ENCODE results near the gene SLC19A1.
A peak's percentile ranks its signal among the peaks of the same experiment; 100 is the strongest.

The SLC19A1 gene

GRCh38 chr21:45543710-45544448 is 1.6 kb upstream of the SLC19A1 start:
- DNase-seq, result no peak

- no peak for DNase-seq
Observed at GRCh38 chr21:45543371-45543709, 1.1 kb upstream of the SLC19A1 start.

DNA sequence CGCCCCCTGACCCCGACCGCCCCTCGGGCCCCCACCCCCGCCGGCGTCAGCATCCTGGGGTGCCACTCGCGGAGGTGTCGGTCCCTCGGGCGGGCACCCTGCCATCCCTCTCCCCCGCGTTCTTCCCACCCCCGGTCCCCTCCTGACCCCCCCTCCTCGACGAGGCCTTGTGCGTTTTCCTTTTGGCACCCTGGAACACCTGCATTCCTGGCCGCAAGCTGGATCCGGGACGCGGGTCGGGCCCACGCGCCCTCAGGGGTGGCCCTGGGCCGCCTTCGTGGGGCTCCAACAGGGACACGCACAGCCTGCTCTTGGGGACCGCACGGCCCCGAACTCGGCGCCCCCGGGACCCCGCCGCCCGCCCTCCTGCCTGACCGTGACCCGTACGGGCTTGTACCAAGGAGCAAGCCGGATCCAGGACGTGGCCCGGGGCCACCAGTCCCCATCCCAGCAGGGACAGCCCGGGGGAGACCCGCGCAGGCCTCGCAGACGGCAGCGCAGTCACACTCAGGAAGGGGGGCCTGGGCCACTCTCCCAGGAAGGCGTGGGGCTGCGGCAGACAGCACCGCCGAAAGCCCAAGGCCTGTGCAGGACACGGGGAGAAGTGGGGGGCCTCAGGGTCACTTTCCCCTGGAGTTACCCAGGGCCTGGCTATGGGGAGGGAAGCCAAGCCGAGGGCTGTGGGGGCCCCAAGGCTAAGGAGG is 579 bp upstream of the SLC19A1 start:
- no peak for DNase-seq

- peak; percentile 64 for DNase-seq
Observed at GRCh38 chr21:45541221-45542039, 810 bp downstream of the SLC19A1 start.

DNA sequence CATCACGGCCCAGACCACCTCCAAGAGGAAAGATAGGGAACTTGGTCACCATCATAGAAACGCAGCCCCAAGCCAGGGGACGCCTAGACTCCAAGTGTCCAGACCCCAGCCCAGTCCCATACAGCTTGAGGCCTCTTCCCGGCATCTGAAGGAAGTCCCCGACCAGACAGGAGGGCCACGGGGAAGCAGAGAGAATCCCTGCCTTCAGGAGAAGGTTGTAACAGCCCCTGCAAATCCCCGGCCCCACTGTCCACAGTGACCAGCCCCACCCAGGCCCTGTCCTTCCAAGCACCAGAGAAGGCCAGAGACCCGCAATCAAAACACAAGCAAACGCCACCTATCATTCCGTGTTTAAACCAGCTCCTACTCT is 1.7 kb downstream of the SLC19A1 start:
- DNase-seq, result no peak

DNA sequence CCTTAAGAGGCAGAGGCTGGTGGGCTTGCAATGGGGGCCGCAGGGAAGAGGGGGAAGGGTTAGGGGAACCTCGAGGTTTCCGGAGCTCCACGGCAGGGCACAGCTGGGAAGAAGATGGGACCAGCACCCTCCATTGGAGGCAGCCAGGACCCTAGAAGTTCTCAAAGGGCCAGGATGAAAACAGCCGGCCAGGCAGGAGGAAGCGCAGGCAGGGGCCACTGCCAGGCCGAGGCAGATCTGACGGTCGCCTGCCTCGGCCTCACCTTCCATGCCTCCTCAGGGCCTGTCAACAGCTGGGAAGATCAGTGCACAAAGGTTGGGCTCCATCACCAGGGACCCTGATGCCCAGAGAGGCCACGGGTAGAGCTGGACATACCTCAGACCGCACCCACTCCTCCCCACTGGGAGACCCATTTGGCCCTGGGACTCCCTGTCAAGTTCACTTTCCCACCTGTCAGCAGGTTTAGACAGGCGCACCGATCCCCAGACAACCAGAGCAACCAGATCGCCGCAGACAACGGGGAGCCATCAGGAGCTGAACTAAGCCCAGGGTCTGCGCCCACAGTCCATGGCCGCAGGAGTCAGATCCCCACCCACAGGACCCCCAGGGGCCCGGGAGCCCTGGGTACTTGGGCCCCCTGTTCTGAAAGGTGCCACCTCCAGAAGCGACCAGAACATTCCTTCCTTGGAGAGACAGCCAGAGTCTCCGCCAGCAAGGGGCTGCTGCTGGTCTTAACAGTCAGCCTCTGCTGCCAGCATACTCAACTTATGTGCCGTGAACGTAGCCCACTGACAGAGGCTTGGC is 2.2 kb downstream of the SLC19A1 start:
- DNase-seq, result no peak

DNA sequence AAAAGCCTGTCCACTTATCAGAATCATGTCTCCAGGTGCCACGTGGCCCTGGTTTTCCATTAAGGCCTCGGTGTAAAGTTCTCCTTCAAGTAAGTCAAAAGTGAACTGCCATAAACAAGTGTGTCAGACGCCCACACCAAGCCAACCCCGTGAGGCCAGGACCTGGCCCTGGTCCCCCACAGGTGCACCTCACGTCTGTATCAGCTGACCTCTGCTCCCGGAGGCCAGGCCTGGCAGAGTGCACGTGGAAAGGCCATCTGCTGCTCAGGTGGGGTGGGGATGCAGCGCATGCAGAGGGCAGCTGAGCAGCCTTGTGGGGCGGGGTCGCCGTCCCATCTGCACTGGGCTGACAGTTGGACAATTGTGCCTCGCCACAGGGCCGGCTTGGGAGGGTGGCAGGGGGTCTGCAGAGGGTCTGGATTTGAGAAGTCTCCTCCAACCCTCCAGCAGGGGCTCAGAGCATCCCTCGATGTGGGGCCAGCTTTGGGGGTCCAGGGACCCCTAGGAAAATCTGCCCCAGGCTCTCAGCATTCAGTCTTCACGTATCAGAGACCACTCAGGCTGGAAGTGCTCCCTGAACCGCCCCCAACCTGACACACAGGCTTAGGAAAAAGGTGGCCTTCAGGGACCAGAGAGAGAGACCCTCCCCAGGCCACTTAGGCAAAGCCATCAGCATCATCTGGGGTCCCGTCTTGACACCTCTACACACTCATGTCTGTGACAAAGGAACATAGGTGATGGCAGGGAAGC is 3.0 kb downstream of the SLC19A1 start:
- no peak for DNase-seq

GRCh38 chr21:45538381-45539045 is 3.7 kb downstream of the SLC19A1 start:
- DNase-seq, result no peak

DNA sequence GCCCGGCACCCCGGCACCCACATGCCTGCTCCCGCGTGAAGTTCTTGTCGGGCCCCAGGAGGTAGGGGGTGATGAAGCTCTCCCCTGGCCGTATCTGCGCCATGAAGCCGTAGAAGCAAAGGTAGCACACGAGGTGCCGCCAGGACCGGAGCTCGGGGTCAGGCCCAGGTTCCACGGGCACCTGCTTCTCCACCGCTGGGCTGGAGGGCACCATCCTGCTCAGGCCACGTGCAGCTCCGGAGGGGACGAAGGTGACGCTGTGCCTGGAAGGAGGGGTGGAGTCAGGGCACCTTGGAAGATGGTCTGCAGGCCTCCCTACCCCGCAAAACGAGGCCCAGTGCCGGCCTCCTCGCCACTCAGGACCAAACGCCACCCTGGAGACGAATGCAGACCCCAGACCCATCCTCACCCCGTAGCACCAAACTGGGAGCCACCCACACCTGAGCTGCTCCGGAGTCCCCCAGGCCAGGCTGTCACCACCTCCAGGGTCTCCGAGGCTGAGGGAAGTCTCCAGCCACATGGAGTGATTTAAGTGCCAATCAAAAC is 4.4 kb downstream of the SLC19A1 start:
- no peak for DNase-seq

DNA sequence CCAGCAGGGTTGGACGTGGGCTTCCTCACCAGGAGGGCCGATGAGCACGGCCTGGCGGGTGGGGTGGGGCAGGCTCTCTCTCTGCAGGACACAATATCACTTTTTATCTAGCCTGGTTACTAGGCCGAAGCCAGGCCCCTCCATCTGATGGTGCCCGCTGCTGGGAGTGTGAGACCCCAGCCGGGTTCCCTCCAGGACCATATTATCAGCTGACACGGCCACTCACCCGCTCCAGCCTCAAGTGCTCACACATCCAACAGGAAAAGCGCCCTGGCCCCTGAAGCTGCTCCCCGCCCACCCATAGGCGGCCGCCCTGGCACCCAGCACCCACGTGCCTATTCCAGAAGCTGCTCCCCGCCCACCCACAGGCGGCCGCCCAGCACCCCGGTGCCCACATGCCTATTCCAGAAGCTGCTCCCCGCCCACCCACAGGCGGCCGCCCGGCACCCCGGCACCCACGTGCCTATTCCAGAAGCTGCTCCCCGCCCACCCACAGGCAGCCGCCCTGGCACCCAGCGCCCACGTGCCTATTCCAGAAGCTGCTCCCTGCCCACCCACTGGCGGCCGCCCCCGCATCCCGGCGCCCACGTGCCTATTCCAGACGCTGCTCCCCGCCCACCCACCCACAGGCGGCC is 5.0 kb downstream of the SLC19A1 start:
- DNase-seq, result no peak

DNA sequence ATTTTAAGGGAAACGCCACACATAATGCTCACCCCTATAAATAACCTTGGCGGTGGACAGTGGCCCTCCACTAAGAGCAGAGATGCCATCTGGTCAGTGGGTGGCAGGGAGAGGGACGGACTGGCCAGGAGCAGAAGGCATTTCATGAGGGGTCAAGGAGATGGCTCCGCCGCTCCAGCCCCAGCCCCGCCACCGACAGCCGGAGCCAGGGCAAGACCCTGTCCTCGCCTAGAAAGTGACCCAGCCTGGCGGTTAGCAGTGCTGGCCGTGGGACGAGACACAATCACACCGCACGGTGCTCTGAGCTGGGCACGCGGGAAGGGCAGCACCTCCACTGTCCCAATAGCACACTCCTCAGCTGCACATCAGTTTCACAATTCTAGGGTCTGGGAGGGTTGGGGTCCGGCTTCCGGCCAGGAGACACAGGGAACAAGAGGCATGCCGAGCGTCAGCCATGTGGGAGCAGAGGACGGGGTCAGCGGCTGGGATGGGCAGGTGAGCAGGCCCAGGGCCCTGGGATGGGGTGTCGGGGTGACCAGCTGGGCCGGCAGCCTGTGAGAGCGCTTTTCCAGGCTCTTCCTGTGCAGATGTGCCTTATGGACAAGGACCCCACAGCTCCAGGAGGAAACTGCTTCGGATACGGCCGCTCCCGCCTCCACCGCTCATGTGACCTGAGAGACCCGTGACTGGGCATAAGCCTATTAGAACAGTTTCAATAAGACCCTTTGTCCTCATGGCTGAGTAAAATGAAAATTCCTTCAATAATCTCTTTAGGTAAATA is 5.7 kb downstream of the SLC19A1 start:
- no peak for DNase-seq

- DNase-seq, result no peak
Observed at GRCh38 chr21:45535341-45536081, 6.7 kb downstream of the SLC19A1 start.

GRCh38 chr21:45534636-45535331 is 7.5 kb downstream of the SLC19A1 start:
- no peak for DNase-seq

DNA sequence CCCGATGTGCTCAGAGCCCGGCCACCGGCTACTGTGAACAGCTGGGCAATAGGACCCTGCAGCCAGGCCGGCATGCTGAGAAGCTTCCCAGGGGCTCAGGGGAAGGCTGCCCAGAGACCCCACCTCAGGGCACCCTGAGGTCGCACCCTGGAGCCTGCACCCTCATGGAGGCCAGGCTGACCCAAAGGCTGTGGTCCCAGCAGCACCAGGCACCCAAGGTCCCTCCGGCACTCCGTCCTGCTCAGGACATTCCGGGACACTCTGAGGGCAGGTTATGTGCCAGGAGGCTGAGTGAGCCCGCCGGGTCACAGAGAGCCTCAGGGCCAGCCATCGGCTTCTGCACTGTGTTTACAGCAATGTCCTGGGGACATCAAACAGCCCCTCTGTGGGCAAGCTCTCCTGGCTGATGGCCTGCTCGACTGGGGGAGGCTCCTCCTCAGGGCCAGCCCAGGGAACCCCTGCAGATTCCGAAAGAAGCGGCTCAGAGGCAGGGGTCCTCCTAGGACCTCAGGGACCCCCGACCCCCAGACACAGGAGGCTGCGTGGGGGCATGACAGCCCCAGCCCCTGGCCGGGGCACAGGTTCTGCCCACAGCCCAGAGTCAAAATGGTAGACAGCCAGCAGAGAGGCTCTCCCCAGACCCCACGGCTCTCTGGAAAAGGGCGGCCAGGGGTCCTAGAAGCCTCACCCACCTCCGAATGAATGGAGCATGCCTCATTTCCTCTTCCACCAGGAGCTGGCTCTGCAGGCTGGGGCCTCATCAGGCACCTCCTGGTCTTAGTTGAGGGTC is 8.2 kb downstream of the SLC19A1 start:
- DNase-seq, result no peak

GRCh38 chr21:45533361-45533845 is 8.8 kb downstream of the SLC19A1 start:
- DNase-seq, result no peak

DNA sequence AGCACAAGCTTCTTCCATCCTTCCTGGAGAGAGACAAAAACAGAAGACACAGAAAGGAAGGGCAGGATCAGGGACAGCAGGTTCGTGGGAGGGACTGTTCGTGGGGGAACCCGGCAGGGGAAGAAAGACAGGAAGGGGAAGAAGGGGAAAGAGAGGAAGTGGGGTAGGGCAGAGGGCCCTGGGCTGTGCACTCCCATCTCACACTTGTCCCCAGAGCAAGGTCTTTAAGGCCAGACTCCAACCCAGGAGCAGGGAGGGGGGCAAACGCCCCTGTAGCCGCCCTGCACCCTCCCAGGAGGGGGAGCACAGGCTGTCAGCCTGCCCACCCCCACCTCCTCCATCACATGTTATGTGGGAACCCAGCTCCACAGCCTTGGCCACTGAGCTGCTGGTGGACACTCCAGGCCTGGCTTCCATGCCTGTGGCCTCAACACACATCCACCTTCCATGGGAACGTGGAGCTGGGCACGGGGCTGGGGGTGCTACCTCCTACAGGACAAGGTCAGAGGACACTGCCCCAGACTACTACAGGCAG is 9.3 kb downstream of the SLC19A1 start:
- no peak for DNase-seq

Data from activated effector memory CD4-positive, alpha-beta T cell treated with Interleukin-2 at 50 U/mL for 16 hours (primary cell).